GM21381 (cell line): ENCODE results near the gene CENPU.
"Not testable (repeated sequence)": the region's sequence is repeated elsewhere in the genome, so short reads cannot be mapped to it uniquely, and the experiment has no call there.

ENCODE experiments used
- ATAC-seq: cut with Tn5 transposase; IDR thresholded peaks from one replicate; pipeline ENCODE4 v1.9.1; 2021; ENCODE audit warnings: mild to moderate bottlenecking, moderate library complexity; ENCODE audit not compliant: unreplicated experiment

Gene CENPU

GRCh38 chr4:184752496-184753275 lies 18.8 kb upstream of the CENPU start:
- no peak for ATAC-seq

DNA sequence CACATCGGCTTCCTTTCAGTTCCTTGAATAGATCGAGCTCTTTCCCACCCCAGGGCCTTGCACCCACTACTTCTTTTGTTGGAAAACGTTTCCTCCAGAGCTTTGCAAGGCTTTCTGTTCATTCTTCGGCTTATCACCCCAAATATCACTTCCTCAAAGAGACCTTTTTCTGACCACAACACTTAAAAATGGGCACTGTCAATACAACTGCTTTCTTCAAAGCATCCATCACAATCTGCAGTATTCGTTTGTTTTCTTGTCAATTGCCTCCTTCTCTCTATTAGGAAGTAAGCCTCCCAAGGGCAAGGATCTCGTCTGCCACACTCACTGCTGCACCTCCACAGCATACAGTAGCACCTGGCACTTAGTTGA lies 17.7 kb upstream of the CENPU start:
- ATAC-seq: no peak

- no peak for ATAC-seq
Observed at GRCh38 chr4:184750926-184751584, 17.2 kb upstream of the CENPU start.

GRCh38 chr4:184748251-184748652 lies 14.4 kb upstream of the CENPU start:
- ATAC-seq: no peak

GRCh38 chr4:184747034-184747830 lies 13.3 kb upstream of the CENPU start:
- no peak for ATAC-seq

DNA sequence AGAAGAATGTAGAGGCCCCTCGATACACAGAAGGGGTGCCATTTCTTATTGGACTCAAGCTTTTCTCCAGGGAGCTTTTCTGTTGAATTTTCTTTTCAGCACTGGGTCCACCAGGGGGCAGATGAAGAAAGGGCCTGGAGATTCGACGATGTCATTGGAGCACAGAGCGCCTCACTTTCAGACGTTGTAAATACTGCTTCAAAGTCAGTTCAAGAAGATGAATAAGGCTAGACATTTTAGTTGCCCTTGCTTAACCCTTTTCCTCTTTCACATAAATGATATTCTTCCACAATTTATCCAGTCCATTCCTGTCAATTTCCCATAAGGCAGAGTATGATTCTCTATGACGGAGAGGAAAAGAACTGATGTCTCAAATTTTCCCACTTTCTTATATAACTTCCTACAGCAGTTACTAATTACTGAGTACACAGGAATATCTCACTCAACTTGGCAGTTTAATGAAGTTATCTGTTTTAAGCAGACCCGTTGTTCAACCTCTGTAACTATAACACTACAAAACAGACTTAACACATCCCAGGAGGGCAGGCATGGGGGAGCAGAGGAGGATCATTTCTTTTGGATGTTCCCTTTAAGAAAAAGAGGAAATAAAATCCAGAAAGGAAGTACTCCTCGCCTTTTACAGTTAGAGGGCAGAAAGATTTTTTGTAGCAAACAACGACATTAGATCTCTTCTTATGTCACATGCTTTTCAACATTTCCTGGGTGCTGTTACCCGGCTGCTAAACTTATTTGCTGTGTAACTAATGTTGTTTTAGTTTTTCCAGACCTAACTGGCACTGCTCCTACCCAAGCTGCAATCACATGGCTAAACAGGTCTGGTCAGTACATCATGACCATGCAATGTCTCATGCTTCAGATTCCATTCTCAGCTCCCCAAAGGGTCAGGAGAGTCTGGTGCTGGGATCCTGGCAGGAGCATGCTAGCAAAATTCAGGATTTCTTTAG lies 12.2 kb upstream of the CENPU start:
- no peak for ATAC-seq

GRCh38 chr4:184744236-184744635 lies 10.3 kb upstream of the CENPU start:
- no peak for ATAC-seq

DNA sequence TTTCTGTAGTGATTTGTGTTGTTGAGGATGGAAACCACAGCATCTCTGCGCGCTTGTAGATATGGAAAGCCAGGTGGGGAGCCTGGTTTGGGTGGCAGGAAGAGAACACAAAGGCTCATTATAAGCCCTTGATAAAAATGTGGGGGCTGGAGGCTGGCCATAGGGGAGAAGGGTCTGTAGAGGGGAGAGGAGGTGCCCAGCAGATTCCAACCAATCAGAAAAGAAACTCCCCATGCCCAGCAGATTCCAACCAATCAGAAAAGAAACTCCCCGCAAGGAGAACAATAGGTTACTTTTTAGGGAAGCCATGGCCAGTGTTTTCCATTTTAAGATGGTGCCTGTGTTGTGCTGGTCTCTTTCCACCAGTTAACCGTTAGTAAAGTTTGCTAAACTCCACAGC lies 9.8 kb upstream of the CENPU start:
- no peak for ATAC-seq

DNA sequence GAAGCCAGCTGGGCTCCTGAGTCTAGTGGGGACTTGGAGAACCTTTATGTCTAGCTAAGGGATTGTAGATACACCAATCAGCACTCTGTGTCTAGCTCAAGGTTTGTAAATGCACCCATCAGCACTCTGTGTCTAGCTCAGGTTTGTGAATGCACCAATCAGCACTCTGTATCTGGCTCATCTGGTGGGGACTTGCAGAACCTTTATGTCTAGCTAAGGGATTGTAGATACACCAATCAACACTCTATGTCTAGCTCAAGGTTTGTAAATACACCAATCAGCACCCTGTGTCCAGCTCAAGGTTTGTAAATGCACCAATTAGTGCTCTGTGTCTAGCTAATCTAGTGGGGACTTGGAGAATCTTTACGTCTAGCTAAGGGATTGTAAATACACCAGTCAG lies 7.8 kb upstream of the CENPU start:
- ATAC-seq: not testable (repeated sequence)

GRCh38 chr4:184740980-184741391 lies 7.1 kb upstream of the CENPU start:
- ATAC-seq: no peak

- ATAC-seq: not testable (repeated sequence)
Observed at GRCh38 chr4:184739575-184739974, 5.7 kb upstream of the CENPU start.

DNA sequence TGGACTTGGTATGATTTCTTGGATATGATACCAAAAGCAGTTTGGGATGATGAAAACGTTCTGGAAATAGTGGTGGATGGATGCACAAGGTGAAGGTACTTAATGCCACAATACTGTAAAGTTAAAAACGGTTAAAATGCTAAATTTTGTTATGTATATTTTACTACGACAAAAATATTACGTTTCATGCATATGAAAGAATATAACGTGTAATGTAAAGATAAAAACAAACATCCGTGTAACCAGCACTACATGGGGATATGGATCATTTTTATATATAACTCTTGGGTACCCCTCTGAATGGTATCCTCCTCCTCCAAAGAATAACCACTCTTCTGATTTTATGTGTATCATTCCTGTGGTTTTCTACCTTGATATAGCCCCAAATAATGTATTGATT lies 862 bp upstream of the CENPU start:
- no peak for ATAC-seq

- no peak for ATAC-seq
Observed at GRCh38 chr4:184732126-184732525, 1.8 kb downstream of the CENPU start.

DNA sequence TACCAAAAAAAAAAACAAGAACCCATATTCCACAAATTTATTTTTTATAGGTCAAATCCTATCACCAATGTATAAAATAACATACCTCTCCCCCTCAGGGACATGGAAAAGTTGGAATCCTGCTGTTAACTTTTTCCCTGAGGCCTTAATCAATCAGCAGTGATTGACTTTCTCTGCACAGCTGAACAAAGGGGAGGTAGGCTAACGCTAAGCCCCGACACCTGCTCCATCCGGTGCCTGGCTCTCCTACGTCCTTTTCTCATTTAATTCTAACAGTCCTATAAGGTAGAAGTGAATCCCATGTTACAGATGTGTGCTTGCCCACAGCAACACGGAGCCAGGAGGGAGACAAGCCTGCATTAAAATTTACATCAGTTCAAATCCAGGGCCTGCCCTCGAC lies 2.8 kb downstream of the CENPU start:
- ATAC-seq: no peak

- no peak for ATAC-seq
Observed at GRCh38 chr4:184729946-184730345, 4.0 kb downstream of the CENPU start.

DNA sequence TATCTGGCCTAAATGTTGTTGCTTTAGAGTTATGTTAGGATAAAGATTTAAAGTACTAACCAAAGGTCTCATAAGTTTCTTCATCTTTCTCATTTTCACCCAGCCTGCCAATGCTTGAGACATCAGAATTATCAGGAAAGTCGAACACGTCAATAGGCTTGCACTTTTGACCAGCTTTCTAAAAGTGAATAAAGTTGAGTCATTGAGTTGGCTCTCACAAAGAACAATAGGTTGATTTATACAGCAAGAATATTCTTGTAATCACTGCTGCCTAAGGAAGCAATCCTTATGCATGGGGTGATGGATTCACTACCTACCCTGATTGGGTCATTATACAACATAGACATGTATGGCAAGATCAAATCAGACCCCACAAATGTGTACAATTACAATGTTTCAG lies 5.0 kb downstream of the CENPU start:
- ATAC-seq: no peak

DNA sequence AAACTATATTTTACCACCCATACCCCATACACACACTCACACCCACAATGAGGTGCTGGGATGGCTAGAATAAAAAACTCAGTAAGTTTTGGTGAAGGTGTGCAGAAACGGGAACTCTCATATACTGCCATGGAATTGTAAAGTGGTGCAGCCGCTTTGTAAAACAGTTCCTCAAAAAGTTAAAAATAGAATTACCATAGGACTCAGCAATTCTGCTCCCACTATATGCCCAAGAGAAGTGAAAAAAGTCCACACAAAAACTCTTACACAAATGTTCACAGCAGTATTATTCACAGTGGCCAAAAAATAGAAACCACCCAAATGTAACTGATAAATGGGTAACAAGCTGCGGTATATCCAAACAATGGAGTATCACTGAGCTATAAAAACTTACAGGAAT lies 6.5 kb downstream of the CENPU start:
- ATAC-seq: no peak

DNA sequence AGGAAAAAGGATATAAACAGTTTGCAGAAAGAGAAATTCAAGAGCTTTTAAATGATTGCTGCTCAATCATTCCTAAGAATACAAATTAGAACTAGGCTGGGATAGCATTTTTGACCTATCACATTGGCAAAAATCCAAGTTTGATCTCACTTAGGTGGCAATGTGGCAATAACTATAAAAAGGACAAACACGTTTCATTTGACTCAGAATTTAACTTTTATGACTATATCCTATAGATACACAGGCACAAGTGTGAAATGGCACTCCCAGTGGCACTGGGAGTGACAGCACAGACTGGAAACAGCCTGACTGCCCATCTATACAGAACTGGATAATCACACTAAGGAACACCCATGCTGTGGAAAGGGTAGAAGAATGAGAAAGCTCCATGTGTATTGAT lies 11.1 kb downstream of the CENPU start:
- ATAC-seq: no peak

DNA sequence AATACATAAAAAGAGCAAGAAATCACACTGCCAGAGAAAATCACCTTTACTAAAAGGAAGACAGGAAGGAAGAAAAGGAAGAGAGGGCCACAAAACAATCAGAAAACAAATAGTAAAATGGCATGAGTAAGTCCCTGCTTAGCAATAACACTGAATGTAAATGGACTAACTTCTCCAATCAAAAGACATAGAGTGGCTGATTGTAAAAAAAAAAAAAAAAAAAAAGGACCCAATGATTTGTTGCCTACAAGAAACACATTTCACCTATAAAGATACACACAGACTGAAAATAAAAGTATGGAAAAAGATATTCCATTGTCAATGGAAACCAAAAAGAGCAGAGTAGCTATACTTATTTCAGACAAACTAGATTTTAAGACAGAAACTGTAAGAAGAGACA lies 12.6 kb downstream of the CENPU start:
- no peak for ATAC-seq

GRCh38 chr4:184719407-184719806 lies 14.5 kb downstream of the CENPU start:
- no peak for ATAC-seq

DNA sequence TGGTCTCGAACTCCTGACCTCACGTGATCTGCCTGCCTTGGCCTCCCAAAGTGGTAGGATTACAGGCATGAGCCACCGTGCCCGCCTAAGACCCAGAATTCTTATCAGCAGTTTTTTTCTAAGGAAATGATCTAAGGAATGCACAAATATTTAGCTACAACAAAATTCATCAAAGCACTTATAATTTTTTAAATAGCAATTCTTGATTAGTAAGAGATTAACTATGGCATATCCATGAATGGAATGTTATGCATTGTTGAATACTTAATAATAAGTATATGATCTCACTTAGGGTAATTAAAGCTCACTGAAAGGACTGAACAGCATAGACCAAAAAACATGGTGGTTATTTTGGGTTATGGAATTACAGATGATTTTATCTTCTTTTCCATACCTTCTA lies 18.4 kb downstream of the CENPU start:
- no peak for ATAC-seq
